Stimulated activated naive CD8-positive, alpha-beta T cell treated with anti-CD3 and anti-CD28 coated beads, Interleukin-15, amount 100 ng/mL, for 72 hours (primary cell): ENCODE measurements around the gene RAB26.
"Not testable (repeated sequence)": the region's sequence is repeated elsewhere in the genome, so short reads cannot be mapped to it uniquely, and the experiment has no call there.

Experiments
- ATAC-seq: fragments of 150-1000 bp; cut with Tn5 transposase; 2 replicates; pipeline ENCODE4 v1.10.0; 2021; ENCODE audit warnings: mild to moderate bottlenecking, moderate library complexity
- DNase-seq, 2 donors: peaks; one replicate each; pipeline ENCODE4 v3.0.0; 2021 to 2022
- H3K27ac Mint-ChIP-seq, 2 donors: one replicate each; pipeline ENCODE4 v1.8.0; 2022; ENCODE audit warnings: mild to moderate bottlenecking in 2 of 2, mixed read lengths in 2 of 2, moderate library complexity in 2 of 2
- H3K27me3 Mint-ChIP-seq: one replicate; pipeline ENCODE4 v1.8.0; 2022; ENCODE audit warnings: mixed read lengths
- H3K4me1 Mint-ChIP-seq: one replicate; pipeline ENCODE4 v1.8.0; 2022; ENCODE audit warnings: mild to moderate bottlenecking, mixed read lengths
- H3K4me3 Mint-ChIP-seq, 2 donors: one replicate each; pipeline ENCODE4 v1.8.0; 2022; ENCODE audit warnings: mild to moderate bottlenecking in 2 of 2, mixed read lengths in 2 of 2, moderate library complexity in 1 of 2
- H3K9me3 Mint-ChIP-seq, 2 donors: one replicate each; pipeline ENCODE4 v1.8.0; 2022; ENCODE audit warnings: mixed read lengths in 2 of 2

The RAB26 gene

GRCh38 chr16:2200313-2200712 lies 51.9 kb downstream of the RAB26 start:
- Mint-ChIP-seq H3K27me3 (peaks cover 43% of the 10 kb centered on the region), H3K4me3 (no peak overlapping the region), H3K27ac (no peak overlapping the region), H3K4me1 (peaks cover 18% of the 10 kb centered on the region), H3K9me3 (no peaks in the 10 kb centered on the region)
- ATAC-seq (no peak), DNase-seq (no peak)

DNA sequence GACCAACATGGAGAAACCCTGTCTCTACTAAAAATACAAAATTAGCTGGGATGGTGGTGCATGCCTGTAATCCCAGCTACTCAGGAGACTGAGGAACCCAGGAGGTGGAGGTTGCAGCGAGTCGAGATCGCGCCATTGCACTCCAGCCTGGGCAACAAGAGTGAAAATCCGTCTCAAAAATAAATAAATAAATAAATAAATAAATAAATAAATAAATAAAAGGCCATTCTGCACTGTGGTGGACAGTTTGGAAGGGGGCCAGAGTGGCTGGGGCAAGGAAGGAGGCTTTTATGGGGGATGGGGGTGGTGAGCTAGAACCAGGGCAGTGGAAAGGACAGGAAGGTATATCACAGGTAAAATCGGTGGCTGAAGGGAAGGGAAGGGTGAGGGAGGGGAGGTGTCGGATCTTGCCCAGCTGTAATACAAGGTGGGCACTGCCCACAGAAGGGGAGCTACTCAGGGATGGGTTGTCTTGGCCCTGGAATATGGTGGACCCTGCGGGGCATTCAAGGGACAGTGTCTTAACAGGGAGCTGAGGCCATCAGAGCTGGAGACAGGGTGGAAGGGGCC lies 54.8 kb downstream of the RAB26 start:
- Mint-ChIP-seq H3K4me1 (peaks cover 36% of the 10 kb centered on the region), H3K27me3 (peaks cover 21% of the 10 kb centered on the region), H3K4me3 (peak overlapping the region in 1 of 2 donors; percentile 35)
- ATAC-seq, DNase-seq, H3K27ac Mint-ChIP-seq, H3K9me3 Mint-ChIP-seq: not testable (repeated sequence)
